ENCODE measurements around the gene HNRNPK. TPM values are rescaled to one million over a fixed set of nuclear protein-coding genes. Genes with fewer than 3 reads are reported as not detected.

HNRNPK gene
- total and polyA plus RNA-seq, 2 of the 13 experiments (the other 11 are each of a cell fraction or from before 2014, with no cell fraction given) = 321 to 712 TPM

DNA sequence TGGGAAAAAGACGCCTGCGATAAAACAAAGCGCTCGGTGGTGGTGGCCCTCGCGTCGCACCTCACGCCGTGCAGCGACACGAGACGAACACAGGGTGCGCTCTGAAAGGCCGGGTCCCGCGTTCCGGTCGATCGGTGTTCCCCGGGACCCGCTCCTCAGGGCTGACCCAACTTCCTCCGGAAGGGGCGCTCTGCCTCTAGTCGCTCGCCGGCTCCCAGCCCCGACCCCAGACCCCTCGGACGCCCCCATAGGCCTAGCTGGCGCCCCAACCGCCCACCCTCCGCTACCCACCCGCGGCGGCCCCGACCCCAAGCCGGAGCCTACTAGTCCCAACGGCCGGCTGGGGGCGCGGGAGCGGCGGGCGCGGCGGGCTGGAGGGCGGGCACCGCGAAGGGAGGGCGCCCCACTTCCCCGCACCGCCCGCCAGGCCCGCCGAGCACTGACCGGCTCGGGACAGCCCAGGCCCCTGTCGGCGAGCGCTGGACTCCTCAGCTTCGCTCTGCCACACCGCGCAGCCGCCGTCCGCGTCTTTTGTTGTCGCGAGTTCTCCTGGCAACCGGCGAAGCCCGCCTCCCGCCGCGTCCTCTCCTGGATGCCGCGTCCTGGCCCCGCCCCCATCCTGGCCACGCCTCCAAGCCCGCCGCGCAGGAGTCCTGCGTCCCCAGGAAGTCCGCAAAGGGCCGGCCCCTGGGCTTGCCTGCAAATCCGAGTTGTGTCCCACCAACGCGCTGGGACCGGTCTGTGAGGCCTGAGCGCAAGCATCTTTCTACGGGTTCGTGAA lies 58.9 kb downstream of the HNRNPK start, which contains the start of gene KIF27 (continued):
- TF ChIP-seq MLXIP (CRISPR knock-in tag; IDR thresholded peaks at IDR 0.05; ENCODE audit: borderline replicate concordance) (peak; percentile 89), ZNF589 (CRISPR knock-in tag; conservative IDR thresholded peaks at IDR 0.05) (no peak), PHF8 (CRISPR knock-in tag; IDR thresholded peaks at IDR 0.05) (peak; percentile 72), HNRNPH1 (optimal IDR thresholded peaks at IDR 0.05; ENCODE audit: low read depth, low read length) (no peak), THYN1 (CRISPR knock-in tag; IDR thresholded peaks at IDR 0.05; ENCODE audit: borderline replicate concordance, low read depth) (no peak), BCL6 (CRISPR knock-in tag; IDR thresholded peaks at IDR 0.05) (no peak), RBAK (CRISPR knock-in tag; IDR thresholded peaks at IDR 0.05) (no peak), POGZ (CRISPR knock-in tag; IDR thresholded peaks at IDR 0.05) (no peak), FOSL1 (CRISPR knock-in tag; IDR thresholded peaks at IDR 0.05; ENCODE audit: borderline replicate concordance) (no peak; the same call in 1 of the 2 replicates), ZNF776 (CRISPR knock-in tag; IDR thresholded peaks at IDR 0.05) (peak; percentile 66; the same call in 1 of the 2 replicates), HNRNPL (IDR thresholded peaks at IDR 0.05; ENCODE audit: low read depth, low read length) (no peak), HNRNPK (IDR thresholded peaks at IDR 0.05; ENCODE audit: low read depth, low read length, poor library complexity, severe bottlenecking) (no peak), RBM22 (optimal IDR thresholded peaks at IDR 0.05; ENCODE audit: low read length) (no peak), TMF1 (CRISPR knock-in tag; IDR thresholded peaks at IDR 0.05; ENCODE audit: low read depth) (0 out of 2 replicates have a peak, but pooled peaks have one; percentile 32), ISL2 (CRISPR knock-in tag; IDR thresholded peaks at IDR 0.05) (no peak), REPIN1 (CRISPR knock-in tag; IDR thresholded peaks at IDR 0.05; ENCODE audit: borderline replicate concordance, low read depth) (peak; percentile 15; the same call in 1 of the 2 replicates), ZNF614 (CRISPR knock-in tag; IDR thresholded peaks at IDR 0.05; ENCODE audit: borderline replicate concordance) (peak; percentile 17; the same call in 1 of the 2 replicates), U2AF2 (IDR thresholded peaks at IDR 0.05; ENCODE audit: low read depth, low read length) (no peak), RFXANK (CRISPR knock-in tag; IDR thresholded peaks at IDR 0.05) (no peak), NCOA1 (CRISPR knock-in tag; IDR thresholded peaks at IDR 0.05) (no peak), HOXA5 (CRISPR knock-in tag; IDR thresholded peaks at IDR 0.05) (peak; percentile 68; the same call in 1 of the 2 replicates), ZNF512 (CRISPR knock-in tag; IDR thresholded peaks at IDR 0.05) (no peak)
- TF ChIP-seq, protein P1, sequence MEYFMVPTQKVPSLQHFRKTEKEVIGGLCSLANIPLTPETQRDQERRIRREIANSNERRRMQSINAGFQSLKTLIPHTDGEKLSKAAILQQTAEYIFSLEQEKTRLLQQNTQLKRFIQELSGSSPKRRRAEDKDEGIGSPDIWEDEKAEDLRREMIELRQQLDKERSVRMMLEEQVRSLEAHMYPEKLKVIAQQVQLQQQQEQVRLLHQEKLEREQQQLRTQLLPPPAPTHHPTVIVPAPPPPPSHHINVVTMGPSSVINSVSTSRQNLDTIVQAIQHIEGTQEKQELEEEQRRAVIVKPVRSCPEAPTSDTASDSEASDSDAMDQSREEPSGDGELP (IDR thresholded peaks at IDR 0.05; ENCODE audit: borderline replicate concordance, low read depth) = peak; percentile 12; the same call in 1 of the 2 replicates
- TF ChIP-seq, protein P2, sequence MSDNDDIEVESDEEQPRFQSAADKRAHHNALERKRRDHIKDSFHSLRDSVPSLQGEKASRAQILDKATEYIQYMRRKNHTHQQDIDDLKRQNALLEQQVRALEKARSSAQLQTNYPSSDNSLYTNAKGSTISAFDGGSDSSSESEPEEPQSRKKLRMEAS (IDR thresholded peaks at IDR 0.05) = peak; percentile 92
- TF ChIP-seq, protein P3, sequence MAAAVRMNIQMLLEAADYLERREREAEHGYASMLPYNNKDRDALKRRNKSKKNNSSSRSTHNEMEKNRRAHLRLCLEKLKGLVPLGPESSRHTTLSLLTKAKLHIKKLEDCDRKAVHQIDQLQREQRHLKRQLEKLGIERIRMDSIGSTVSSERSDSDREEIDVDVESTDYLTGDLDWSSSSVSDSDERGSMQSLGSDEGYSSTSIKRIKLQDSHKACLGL (CRISPR knock-in tag; IDR thresholded peaks at IDR 0.05) = 0 out of 2 replicates have a peak, but pooled peaks have one; percentile 51

All from HepG2 (cell line).